Muscle of back (tissue), 11 donors: ENCODE measurements around the gene ABCC10. TPM values are rescaled to one million over a fixed set of nuclear protein-coding genes. Genes with fewer than 3 reads are reported as not detected.
A peak's percentile ranks its signal among the peaks of the same experiment; 100 is the strongest.

Experiments
- DNase-seq, 3 donors: peaks; one replicate each; pipeline versions ENCODE4 v3.0.0 to v3.0.0-alpha.2; 2013
- polyA plus RNA-seq, 10 donors: library from polyadenylated mRNA; unstranded; fragments of 120-200 nt; gene quantifications; one replicate each; pipeline ENCODE4 v1.2.1, GENCODE V29; 2013; ENCODE audit not compliant: insufficient read length in 10 of 10

The ABCC10 gene
- polyA plus RNA-seq, 10 donors, result 9.8 to 19.7 (median 13.7) TPM

DNA sequence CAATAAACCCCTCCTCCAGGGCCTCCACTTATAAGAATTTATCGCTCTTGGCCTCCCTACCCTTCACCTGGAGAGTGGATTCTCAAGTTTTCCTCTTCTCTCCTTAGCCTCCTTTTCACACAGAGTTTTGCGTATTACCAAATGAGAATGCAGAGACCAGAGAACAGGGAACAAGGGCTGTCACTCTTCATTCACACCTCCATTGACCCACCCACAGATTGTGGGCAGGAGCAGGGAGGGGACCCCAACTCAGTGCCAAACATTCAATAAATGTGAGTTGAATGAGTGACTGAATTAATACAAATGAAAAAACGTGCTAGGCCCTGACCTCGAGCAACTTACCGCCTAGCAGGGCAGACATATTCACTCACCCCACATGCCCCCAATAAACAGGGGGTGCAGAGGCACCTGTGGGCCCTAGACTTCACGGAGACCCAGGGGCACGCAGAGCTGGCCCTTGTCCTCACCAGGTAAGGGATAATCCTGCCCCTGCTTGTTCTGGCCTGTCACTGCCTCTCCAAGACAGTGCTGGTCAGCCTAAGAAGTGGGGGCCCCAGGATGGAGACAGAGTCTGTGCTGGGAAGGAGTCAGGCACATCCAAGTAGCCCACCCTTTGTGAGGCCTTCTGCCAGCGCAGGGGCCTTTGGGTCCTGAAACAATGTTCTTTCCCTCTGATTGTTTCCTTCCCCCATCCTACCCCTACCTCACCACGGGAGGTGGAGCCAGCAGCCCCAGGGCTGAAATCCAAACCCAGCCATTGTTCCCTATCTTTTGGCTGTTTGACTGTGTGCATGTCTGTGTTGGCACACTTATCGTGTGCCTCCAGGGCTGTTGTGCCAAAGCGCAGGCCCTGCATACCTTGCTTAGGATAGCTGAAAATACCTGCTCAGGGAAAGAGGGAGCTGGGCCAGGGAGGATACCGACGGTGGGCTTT lies 41.7 kb downstream of the ABCC10 start:
- DNase-seq, result no peak

- no peak for DNase-seq
Observed at GRCh38 chr6:43469947-43470346, 42.6 kb downstream of the ABCC10 start.

- no peak for DNase-seq
Observed at GRCh38 chr6:43471399-43471798, 44.1 kb downstream of the ABCC10 start.

GRCh38 chr6:43472515-43472914 lies 45.2 kb downstream of the ABCC10 start:
- no peak for DNase-seq

- DNase-seq, result no peak
Observed at GRCh38 chr6:43475516-43475915, 48.2 kb downstream of the ABCC10 start.

GRCh38 chr6:43476746-43477145 lies 49.4 kb downstream of the ABCC10 start:
- no peak for DNase-seq

- peak; percentile 88 to 96 (median 93) for DNase-seq
Observed at GRCh38 chr6:43477235-43478007, 50.1 kb downstream of the ABCC10 start, which contains the start of gene TJAP1. Gene TJAP1, plus strand, starts transcription at chr6:43477570. Its CDS starts 21,432 bp downstream, at chr6:43499002.

GRCh38 chr6:43478008-43478372 lies 50.6 kb downstream of the ABCC10 start:
- peak in 1 of 3 donors; percentile 37 for DNase-seq

DNA sequence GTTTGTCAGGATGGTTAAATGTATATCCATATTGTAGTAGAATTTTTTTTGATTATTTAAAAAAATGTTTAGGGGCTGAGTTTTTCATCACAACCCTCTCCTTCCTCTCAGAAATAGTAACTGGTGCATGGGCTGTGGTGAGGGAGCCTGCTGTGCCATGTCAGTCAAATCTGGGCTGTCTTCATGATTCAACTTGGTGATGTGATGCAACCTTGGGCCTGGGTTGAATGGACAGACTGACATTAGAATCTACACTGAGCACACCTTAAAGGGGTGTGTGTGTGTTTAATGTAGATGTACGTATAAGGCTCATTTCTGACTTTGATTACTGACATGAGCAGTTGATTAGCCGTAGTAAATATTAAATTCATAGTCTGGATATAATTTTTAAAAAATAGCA lies 53.7 kb downstream of the ABCC10 start:
- DNase-seq, result no peak

- no peak for DNase-seq
Observed at GRCh38 chr6:43481591-43482236, 54.4 kb downstream of the ABCC10 start.

- DNase-seq, result no peak
Observed at GRCh38 chr6:43488667-43489276, 61.4 kb downstream of the ABCC10 start.

DNA sequence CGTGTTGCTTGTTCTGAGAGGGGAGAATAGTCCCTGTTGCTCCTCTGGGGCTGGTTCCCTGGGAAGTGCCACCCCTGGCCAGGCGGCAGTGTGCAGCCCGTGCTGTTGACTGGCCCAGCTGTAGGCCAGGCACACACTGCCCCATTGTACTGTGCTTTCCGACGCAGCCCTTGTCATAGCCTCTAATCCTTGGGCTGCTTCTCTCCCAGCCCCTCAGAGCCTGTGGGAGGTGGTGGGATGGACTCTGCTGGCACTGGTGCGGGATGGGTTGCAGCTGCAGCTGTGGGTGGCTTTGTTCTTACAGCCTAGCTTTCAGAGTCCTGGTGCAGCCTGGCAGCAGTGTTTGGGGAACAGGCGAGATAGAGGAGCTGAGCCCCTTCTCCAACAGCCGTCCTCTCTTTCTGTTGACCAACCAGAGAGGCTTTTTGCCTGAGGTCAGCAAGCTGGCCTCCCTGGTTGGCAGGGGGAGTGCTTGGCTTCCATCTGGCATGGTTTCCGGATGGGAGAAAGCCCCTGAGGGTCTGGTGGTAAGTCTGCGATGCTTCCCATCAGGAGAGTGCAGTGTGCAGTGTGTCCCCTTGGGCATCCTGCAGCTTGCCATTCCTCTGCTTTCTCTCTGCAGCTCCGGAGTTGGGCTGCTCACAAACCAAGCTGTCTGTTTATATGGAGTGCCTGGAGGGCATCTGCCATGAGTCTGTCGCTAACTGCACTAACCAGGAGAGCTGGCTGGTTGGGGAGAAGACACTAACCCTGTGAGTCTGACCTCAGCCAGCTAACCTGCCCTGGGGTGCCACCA lies 62.1 kb downstream of the ABCC10 start:
- DNase-seq, result peak in 1 of 3 donors; percentile 58

DNA sequence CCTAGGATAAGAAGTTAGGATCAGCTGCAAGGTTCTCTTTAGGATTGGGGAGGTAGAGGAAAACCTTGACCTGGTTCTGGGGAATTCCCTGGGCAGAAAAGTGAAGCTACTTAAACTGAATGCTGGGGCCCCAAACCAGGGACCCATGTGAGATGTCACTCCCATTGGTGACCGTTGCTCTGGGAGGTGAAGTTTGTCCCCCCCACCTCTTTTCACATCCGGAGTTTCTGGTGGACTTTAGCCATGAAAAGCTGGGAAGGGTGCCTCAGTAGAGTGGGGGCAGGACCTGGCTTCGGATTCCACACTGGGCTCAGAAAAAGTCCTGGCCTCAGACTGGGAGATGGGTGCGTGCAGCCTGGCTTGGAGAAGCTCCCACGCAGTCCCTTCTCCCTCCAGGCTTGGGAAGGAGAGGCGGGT lies 63.2 kb downstream of the ABCC10 start:
- no peak for DNase-seq

DNA sequence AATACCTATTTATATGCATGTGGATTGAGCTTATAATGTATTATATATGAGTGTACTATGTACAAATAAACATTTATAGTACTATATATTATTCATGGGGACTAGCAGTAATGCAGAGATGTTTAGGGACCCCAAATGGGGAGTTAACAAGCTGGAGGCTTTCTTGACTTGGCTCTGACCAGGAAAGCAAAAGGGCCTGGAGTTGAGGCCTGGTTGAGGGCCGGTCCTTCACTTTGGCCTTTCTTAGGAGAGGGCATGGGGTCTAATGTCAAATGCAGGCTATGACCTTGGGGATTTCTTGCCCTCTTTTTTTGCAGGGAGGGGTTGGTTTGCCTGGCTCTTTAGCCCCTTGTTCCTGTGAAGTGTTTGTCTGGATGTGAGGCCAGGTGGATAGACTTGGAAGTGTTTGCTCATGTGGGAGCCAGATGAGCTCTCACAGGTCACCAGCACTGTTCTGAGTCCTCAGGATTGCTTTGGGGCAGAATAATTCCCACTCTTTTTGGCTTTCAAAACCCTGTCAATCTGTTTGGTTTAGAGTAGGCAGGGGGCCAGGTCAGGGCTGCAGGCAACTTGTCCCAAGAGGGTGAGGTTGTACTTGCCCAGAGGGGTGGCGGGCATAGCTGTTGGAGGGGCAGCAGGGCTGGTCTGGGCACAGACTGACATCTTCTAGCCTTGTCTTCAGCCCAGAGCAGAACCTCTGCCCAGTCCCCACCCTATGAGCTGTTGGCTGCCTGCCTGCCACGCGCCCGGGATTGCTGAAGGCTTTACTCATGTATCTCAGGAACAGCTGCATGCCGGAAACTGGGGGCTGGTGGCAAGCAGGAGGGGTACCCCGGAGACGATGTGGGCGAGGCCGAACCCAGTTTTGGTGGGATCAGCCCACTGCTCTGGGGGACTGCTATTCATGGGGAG lies 64.7 kb downstream of the ABCC10 start:
- peak; percentile 71 to 81 (median 76) for DNase-seq

DNA sequence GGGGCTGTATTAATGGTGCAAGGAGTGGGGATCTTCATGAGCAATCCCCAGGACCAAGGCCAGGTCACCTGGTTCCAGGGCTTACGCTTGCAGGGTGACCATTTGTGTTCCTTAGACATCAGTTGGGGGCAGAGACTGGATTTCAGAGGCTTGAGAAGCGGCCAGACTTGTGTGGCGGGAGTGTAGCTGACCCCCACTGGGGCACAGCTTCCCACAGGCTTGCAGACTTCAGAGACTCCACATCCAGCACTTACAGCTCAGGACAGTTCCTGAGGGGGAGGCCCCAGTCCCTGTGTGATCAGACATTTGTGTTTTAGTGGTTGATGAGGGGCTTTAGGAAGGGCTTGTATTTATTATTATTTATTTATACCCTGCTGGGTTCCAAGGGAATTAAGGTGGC lies 65.3 kb downstream of the ABCC10 start:
- no peak for DNase-seq

DNA sequence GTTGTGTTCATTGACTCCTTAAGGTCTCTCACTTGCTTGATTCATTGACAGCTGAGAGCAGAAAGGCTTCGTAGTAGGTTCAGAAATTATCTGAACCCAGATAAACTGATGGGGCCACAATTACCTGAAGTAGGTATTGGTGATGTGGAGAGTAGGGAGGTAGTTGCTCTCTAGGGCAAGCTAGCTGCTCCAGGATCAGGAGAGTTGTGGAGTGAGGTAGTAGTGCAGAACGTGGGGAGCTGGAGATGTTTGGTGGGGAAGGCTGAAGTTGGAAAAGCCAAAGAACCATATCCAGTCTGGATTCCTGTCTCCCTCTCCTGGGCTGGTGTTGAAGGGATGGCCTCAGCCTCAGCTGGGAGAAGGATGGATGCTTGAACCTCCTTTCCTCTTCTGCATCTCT lies 65.9 kb downstream of the ABCC10 start:
- no peak for DNase-seq

DNA sequence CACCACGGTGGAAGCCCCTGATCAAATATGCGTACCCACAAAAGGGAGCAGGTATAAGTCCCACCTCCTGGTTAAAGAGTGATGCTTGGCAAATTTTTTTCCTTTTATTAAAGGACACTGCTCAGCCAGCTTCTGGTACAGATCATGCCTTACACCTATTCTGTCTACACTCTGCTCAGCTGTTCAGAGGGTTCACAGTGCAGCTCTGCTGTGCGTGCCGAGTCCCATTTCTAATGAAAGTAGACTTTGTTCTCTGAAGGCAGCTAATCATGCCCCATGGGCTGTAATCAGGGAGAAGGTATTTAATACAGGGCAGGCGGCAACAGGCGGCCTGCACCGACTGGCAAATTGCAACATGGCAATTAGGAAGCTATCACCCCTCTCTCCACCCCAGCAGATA lies 66.5 kb downstream of the ABCC10 start:
- no peak for DNase-seq

GRCh38 chr6:43494321-43494720 lies 67.0 kb downstream of the ABCC10 start:
- DNase-seq, result no peak

DNA sequence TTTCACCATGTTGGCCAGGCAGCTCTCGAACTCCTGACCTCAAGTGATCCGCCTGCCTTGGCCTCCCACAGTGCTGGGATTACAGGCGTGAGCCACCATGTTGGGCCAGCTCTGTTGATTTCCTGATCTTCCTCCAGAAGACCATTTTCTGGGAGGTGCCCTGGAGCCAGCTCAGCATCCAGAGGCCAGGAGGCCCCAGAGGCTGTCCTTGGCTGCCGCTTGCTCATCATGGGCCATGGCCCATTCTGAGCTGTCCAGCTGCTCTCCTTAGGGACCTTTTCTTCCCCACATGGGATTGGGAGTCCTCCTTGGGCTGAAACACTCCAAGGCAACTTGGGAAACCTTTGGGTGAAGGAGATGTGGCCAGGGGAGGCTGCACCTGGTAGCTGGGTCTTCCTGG lies 67.4 kb downstream of the ABCC10 start:
- no peak for DNase-seq

DNA sequence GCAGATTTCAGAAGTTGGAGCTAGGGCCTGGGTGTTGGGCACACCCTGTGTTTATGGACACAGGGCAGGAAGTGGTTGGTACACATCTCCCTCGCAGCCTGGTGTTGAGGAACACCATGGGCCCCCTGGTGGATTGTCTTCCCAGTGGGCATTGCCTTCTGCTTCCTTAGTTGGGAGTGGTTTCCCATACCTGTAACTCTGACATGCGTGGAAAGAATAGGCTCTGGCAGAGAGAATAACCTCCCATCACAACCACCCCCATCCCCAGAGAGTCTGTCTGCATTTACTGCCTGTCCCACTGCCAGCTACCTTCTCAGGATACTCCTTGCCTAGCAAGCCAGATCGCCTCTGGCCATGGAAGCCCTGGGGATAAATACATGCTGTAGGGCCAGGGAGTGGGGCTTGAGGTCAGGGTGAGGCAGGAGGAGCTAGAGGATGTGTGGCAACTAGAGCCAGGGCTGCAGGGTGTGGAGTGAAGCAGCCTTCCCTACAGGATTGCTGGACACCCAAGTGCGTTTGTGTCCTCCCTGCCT lies 68.1 kb downstream of the ABCC10 start:
- DNase-seq, result no peak
